Measurements from ENCODE around the gene AKAP13.
A peak's percentile ranks its signal among the peaks of the same experiment; 100 is the strongest.

The AKAP13 gene

GRCh38 chr15:85600001-85600400, 219.6 kb downstream of the AKAP13 start:
- no peak for TF ChIP-seq SPI1 (IDR thresholded peaks at IDR 0.05; ENCODE audit: low read depth, low read length)
- no peak for TF ChIP-seq POU2F2 (IDR thresholded peaks at IDR 0.05; ENCODE audit: low read depth, low read length)
- no peak for TF ChIP-seq PAX5 (IDR thresholded peaks at IDR 0.05; ENCODE audit: insufficient read depth, low read length, severe bottlenecking)
- no peak for TF ChIP-seq POLR2A (IDR thresholded peaks at IDR 0.05; ENCODE audit: low read depth, low read length)
- no peak for TF ChIP-seq POLR2AphosphoS5 (IDR thresholded peaks at IDR 0.05; ENCODE audit: low read depth, low read length)
- no peak for FAIRE-seq
- DNase-seq (ENCODE audit: insufficient read length, low spot score), result no peak

GRCh38 chr15:85603160-85603559, 222.8 kb downstream of the AKAP13 start:
- TF ChIP-seq POU2F2 (IDR thresholded peaks at IDR 0.05; ENCODE audit: low read depth, low read length) (no peak), TAF1 (IDR thresholded peaks at IDR 0.05; ENCODE audit: low read depth, low read length) (no peak), SPI1 (IDR thresholded peaks at IDR 0.05; ENCODE audit: low read depth, low read length) (no peak), POLR2AphosphoS5 (IDR thresholded peaks at IDR 0.05; ENCODE audit: low read depth, low read length) (no peak), PAX5 (IDR thresholded peaks at IDR 0.05; ENCODE audit: insufficient read depth, low read length, severe bottlenecking) (no peak), POLR2A (IDR thresholded peaks at IDR 0.05; ENCODE audit: low read depth, low read length) (no peak)
- FAIRE-seq (no peak), DNase-seq (ENCODE audit: insufficient read length, low spot score) (no peak)

- TF ChIP-seq POLR2AphosphoS5 (IDR thresholded peaks at IDR 0.05; ENCODE audit: low read depth, low read length), result no peak
- no peak for TF ChIP-seq POLR2A (IDR thresholded peaks at IDR 0.05; ENCODE audit: low read depth, low read length)
- TF ChIP-seq SPI1 (IDR thresholded peaks at IDR 0.05; ENCODE audit: low read depth, low read length), result no peak
- TF ChIP-seq TAF1 (IDR thresholded peaks at IDR 0.05; ENCODE audit: low read depth, low read length), result no peak
- TF ChIP-seq POU2F2 (IDR thresholded peaks at IDR 0.05; ENCODE audit: low read depth, low read length), result no peak
- TF ChIP-seq PAX5 (IDR thresholded peaks at IDR 0.05; ENCODE audit: insufficient read depth, low read length, severe bottlenecking), result no peak
- FAIRE-seq, result no peak
- DNase-seq (ENCODE audit: insufficient read length, low spot score), result no peak
These were observed 223.3 kb downstream of the AKAP13 start for GRCh38 chr15:85603703-85604102.

GRCh38 chr15:85604194-85604593, 223.8 kb downstream of the AKAP13 start:
- DNase-seq (ENCODE audit: insufficient read length, low spot score) (no peak), FAIRE-seq (no peak)
- TF ChIP-seq POLR2AphosphoS5 (IDR thresholded peaks at IDR 0.05; ENCODE audit: low read depth, low read length) (no peak), PAX5 (IDR thresholded peaks at IDR 0.05; ENCODE audit: insufficient read depth, low read length, severe bottlenecking) (no peak), POLR2A (IDR thresholded peaks at IDR 0.05; ENCODE audit: low read depth, low read length) (no peak), SPI1 (IDR thresholded peaks at IDR 0.05; ENCODE audit: low read depth, low read length) (no peak), TAF1 (IDR thresholded peaks at IDR 0.05; ENCODE audit: low read depth, low read length) (no peak), POU2F2 (IDR thresholded peaks at IDR 0.05; ENCODE audit: low read depth, low read length) (no peak)

GRCh38 chr15:85606738-85607137, 226.3 kb downstream of the AKAP13 start:
- FAIRE-seq, result no peak
- TF ChIP-seq SPI1 (IDR thresholded peaks at IDR 0.05; ENCODE audit: low read depth, low read length) (no peak), PAX5 (IDR thresholded peaks at IDR 0.05; ENCODE audit: insufficient read depth, low read length, severe bottlenecking) (no peak), TAF1 (IDR thresholded peaks at IDR 0.05; ENCODE audit: low read depth, low read length) (no peak), POLR2A (IDR thresholded peaks at IDR 0.05; ENCODE audit: low read depth, low read length) (no peak), POLR2AphosphoS5 (IDR thresholded peaks at IDR 0.05; ENCODE audit: low read depth, low read length) (no peak), POU2F2 (IDR thresholded peaks at IDR 0.05; ENCODE audit: low read depth, low read length) (no peak)
- DNase-seq (ENCODE audit: insufficient read length, low spot score), result no peak

GRCh38 chr15:85607141-85607806, 226.9 kb downstream of the AKAP13 start:
- DNase-seq (ENCODE audit: insufficient read length, low spot score) (no peak), FAIRE-seq (no peak)
- no peak for TF ChIP-seq POLR2A (IDR thresholded peaks at IDR 0.05; ENCODE audit: low read depth, low read length)

- no peak for TF ChIP-seq POLR2A (IDR thresholded peaks at IDR 0.05; ENCODE audit: low read depth, low read length)
- no peak for FAIRE-seq
- DNase-seq (ENCODE audit: insufficient read length, low spot score), result no peak
These were observed 227.4 kb downstream of the AKAP13 start for GRCh38 chr15:85607842-85608241.

- no peak for TF ChIP-seq POLR2AphosphoS5 (IDR thresholded peaks at IDR 0.05; ENCODE audit: low read depth, low read length)
- no peak for TF ChIP-seq SPI1 (IDR thresholded peaks at IDR 0.05; ENCODE audit: low read depth, low read length)
- no peak for TF ChIP-seq PAX5 (IDR thresholded peaks at IDR 0.05; ENCODE audit: insufficient read depth, low read length, severe bottlenecking)
- no peak for TF ChIP-seq POU2F2 (IDR thresholded peaks at IDR 0.05; ENCODE audit: low read depth, low read length)
- TF ChIP-seq TAF1 (IDR thresholded peaks at IDR 0.05; ENCODE audit: low read depth, low read length), result no peak
- TF ChIP-seq POLR2A (IDR thresholded peaks at IDR 0.05; ENCODE audit: low read depth, low read length), result no peak
- FAIRE-seq, result no peak
These were observed 229.1 kb downstream of the AKAP13 start for GRCh38 chr15:85609492-85609891.

GRCh38 chr15:85611361-85611760, 231.0 kb downstream of the AKAP13 start:
- TF ChIP-seq SPI1 (IDR thresholded peaks at IDR 0.05; ENCODE audit: low read depth, low read length) (no peak), POU2F2 (IDR thresholded peaks at IDR 0.05; ENCODE audit: low read depth, low read length) (no peak), TAF1 (IDR thresholded peaks at IDR 0.05; ENCODE audit: low read depth, low read length) (no peak), POLR2AphosphoS5 (IDR thresholded peaks at IDR 0.05; ENCODE audit: low read depth, low read length) (no peak), POLR2A (IDR thresholded peaks at IDR 0.05; ENCODE audit: low read depth, low read length) (no peak), PAX5 (IDR thresholded peaks at IDR 0.05; ENCODE audit: insufficient read depth, low read length, severe bottlenecking) (no peak)
- peak; percentile 43 for FAIRE-seq
- DNase-seq (ENCODE audit: insufficient read length, low spot score), result no peak

More at GRCh38 chr15:85609492-85609891, 229.1 kb downstream of the AKAP13 start:
- DNase-seq (ENCODE audit: insufficient read length, low spot score), result no peak

- DNase-seq (ENCODE audit: insufficient read length, low spot score), result no peak
- no peak for FAIRE-seq
- TF ChIP-seq POLR2A (IDR thresholded peaks at IDR 0.05; ENCODE audit: low read depth, low read length) (no peak), SPI1 (IDR thresholded peaks at IDR 0.05; ENCODE audit: low read depth, low read length) (no peak), POU2F2 (IDR thresholded peaks at IDR 0.05; ENCODE audit: low read depth, low read length) (no peak), POLR2AphosphoS5 (IDR thresholded peaks at IDR 0.05; ENCODE audit: low read depth, low read length) (no peak), TAF1 (IDR thresholded peaks at IDR 0.05; ENCODE audit: low read depth, low read length) (no peak), PAX5 (IDR thresholded peaks at IDR 0.05; ENCODE audit: insufficient read depth, low read length, severe bottlenecking) (no peak)
These were observed 233.7 kb downstream of the AKAP13 start for GRCh38 chr15:85614059-85614458.

Data from GM12891 (cell line).